BE2C (cell line): Measurements from ENCODE around the gene NONO.
"Not testable (repeated sequence)": the region's sequence is repeated elsewhere in the genome, so short reads cannot be mapped to it uniquely, and the experiment has no call there.

Source experiments
- DNase-seq: peaks from one replicate; pipeline ENCODE4 v3.0.0-alpha.2; 2020
- H3K27me3 ChIP-seq: fragments of 250-450 bp; sonication (Bioruptor Pico); 2 replicates; pipeline ENCODE4 v1.5.1; 2020; ENCODE audit warnings: mild to moderate bottlenecking
- H3K36me3 ChIP-seq: fragments of 250-450 bp; sonication (Bioruptor Pico); 2 replicates; pipeline ENCODE4 v1.5.1; 2020; ENCODE audit warnings: mild to moderate bottlenecking
- H3K4me1 ChIP-seq: fragments of 250-450 bp; sonication (Bioruptor Pico); 2 replicates; pipeline ENCODE4 v1.5.1; 2020
- H3K4me3 ChIP-seq: 2 replicates; pipeline ENCODE4 v1.5.1; 2011; ENCODE audit warnings: low read depth, low read length
- H3K9me3 ChIP-seq: fragments of 250-450 bp; sonication (Bioruptor Pico); 2 replicates; pipeline ENCODE4 v1.5.1; 2020
- TF ChIP-seq, protein P1 (sequence below): IDR thresholded peaks from 2 replicates; pipeline ENCODE4 v1.5.1; 2012; ENCODE audit warnings: mild to moderate bottlenecking, low read depth, low read length

The NONO gene

GRCh38 chrX:71301195-71301924, 17.9 kb downstream of the NONO start, which contains the start of gene ITGB1BP2:
Gene ITGB1BP2, plus strand, starts transcription at chrX:71301750. Its CDS starts 57 bp downstream, at chrX:71301807.
- TF ChIP-seq, protein P1, sequence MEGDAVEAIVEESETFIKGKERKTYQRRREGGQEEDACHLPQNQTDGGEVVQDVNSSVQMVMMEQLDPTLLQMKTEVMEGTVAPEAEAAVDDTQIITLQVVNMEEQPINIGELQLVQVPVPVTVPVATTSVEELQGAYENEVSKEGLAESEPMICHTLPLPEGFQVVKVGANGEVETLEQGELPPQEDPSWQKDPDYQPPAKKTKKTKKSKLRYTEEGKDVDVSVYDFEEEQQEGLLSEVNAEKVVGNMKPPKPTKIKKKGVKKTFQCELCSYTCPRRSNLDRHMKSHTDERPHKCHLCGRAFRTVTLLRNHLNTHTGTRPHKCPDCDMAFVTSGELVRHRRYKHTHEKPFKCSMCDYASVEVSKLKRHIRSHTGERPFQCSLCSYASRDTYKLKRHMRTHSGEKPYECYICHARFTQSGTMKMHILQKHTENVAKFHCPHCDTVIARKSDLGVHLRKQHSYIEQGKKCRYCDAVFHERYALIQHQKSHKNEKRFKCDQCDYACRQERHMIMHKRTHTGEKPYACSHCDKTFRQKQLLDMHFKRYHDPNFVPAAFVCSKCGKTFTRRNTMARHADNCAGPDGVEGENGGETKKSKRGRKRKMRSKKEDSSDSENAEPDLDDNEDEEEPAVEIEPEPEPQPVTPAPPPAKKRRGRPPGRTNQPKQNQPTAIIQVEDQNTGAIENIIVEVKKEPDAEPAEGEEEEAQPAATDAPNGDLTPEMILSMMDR, result no peak
- Histone ChIP-seq H3K36me3 (peaks cover 38% of the 10 kb centered on the region), H3K4me1 (no peaks in the 10 kb centered on the region), H3K9me3 (no peaks in the 10 kb centered on the region), H3K4me3 (no peak within 1 kb of the TSS), H3K27me3 (no peaks in the 10 kb centered on the region)
- DNase-seq, result peak; percentile 11

DNA sequence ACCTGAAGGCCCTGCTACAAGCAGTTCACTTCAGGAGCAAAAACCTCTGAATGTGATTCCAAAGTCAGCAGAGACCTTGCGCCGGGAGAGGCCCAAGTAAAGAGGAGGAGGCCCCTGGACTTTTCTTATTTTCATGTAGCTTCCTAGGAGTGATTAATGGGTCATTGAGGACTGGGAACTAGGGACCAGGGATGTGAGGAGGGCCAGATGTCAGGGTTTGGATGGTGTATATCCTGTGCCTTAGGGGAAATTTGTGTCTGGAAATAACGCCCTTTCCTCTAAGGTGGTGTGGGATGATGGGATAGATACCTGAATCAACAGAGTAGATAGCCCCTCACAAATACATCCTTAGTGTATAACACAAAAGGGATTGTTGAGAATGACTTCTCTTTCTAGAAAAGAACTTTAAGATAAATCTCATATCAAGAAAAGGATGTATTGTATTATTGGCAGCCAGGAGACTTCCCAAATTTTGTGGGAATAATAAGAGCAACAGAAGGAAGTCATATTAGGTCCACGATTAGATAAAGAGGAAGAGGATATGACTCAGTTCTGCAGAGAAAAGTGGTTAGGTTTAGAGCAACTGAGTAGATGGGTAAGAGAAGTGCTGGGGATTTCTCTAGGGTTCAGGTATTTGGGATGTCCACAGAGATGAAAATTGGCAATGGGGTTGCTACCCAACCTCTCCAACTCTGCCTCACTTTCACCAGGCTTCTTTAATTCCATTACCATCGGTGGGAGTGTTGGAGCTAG, 19.2 kb downstream of the NONO start:
- H3K4me3 ChIP-seq, result no peak overlapping the region
- no peaks in the 10 kb centered on the region for H3K9me3 ChIP-seq
- no peaks in the 10 kb centered on the region for H3K4me1 ChIP-seq
- DNase-seq, result no peak
- H3K27me3 ChIP-seq, result no peaks in the 10 kb centered on the region
- peaks cover 26% of the 10 kb centered on the region for H3K36me3 ChIP-seq
- TF ChIP-seq, protein P1, result no peak

DNA sequence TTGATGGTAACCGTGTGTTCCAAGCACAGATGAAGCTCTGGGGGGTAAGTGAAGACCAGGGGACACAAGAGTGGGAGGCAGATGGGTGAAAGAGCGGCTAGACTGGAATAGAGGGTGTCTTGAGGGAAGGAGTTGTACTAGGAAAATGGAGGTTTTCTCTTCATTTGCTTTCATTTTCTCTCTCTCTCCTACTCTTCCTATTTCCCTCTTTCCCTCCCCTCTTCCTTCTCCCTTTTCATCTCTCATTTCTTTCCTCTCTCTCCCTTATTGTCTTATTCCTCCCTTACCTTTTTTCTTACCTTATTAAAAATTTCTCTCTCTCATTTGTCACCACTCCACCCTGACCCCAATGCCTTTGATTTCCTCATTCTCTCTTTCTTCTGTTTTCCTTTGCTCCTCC, 21.1 kb downstream of the NONO start:
- Histone ChIP-seq H3K4me1 (no peaks in the 10 kb centered on the region), H3K4me3 (no peak overlapping the region), H3K9me3 (no peaks in the 10 kb centered on the region), H3K27me3 (no peaks in the 10 kb centered on the region), H3K36me3 (peaks cover 6% of the 10 kb centered on the region)
- no peak for DNase-seq
- TF ChIP-seq, protein P1, result no peak

- Histone ChIP-seq H3K27me3 (no peaks in the 10 kb centered on the region), H3K4me1 (no peaks in the 10 kb centered on the region), H3K9me3 (no peaks in the 10 kb centered on the region), H3K4me3 (no peak overlapping the region), H3K36me3 (no peaks in the 10 kb centered on the region)
- TF ChIP-seq, protein P1, result no peak
- DNase-seq, result no peak
Measured at GRCh38 chrX:71315917-71316316, 32.5 kb downstream of the NONO start.

GRCh38 chrX:71316959-71317358, 33.5 kb downstream of the NONO start:
- not testable (repeated sequence) for DNase-seq, H3K9me3 ChIP-seq, H3K27me3 ChIP-seq, H3K4me3 ChIP-seq, H3K4me1 ChIP-seq, H3K36me3 ChIP-seq

- Histone ChIP-seq H3K9me3 (no peaks in the 10 kb centered on the region), H3K4me1 (no peaks in the 10 kb centered on the region), H3K4me3 (no peak overlapping the region), H3K36me3 (no peaks in the 10 kb centered on the region), H3K27me3 (no peaks in the 10 kb centered on the region)
- TF ChIP-seq, protein P1, result no peak
- DNase-seq, result no peak
Measured at GRCh38 chrX:71320126-71320525, 36.7 kb downstream of the NONO start.
